ENCODE measurements around the gene FAM98B.

FAM98B gene

GRCh38 chr15:38508647-38509046 is 54.7 kb downstream of the FAM98B start:
- no peak for DNase-seq

GRCh38 chr15:38509152-38509551 is 55.2 kb downstream of the FAM98B start:
- DNase-seq: no peak

GRCh38 chr15:38512901-38513300 is 59.0 kb downstream of the FAM98B start:
- DNase-seq: no peak

GRCh38 chr15:38514601-38515000 is 60.7 kb downstream of the FAM98B start:
- DNase-seq: no peak

- no peak for DNase-seq
Observed at GRCh38 chr15:38516626-38517025, 62.7 kb downstream of the FAM98B start.

GRCh38 chr15:38517312-38517975 is 63.5 kb downstream of the FAM98B start:
- no peak for DNase-seq

- DNase-seq: no peak
Observed at GRCh38 chr15:38518084-38518483, 64.2 kb downstream of the FAM98B start.

GRCh38 chr15:38520035-38520434 is 66.1 kb downstream of the FAM98B start:
- no peak for DNase-seq

- DNase-seq: no peak
Observed at GRCh38 chr15:38521316-38521715, 67.4 kb downstream of the FAM98B start.

- no peak for DNase-seq
Observed at GRCh38 chr15:38522922-38523321, 69.0 kb downstream of the FAM98B start.

GRCh38 chr15:38524156-38524555 is 70.2 kb downstream of the FAM98B start:
- DNase-seq: no peak

GRCh38 chr15:38525489-38525888 is 71.6 kb downstream of the FAM98B start:
- no peak for DNase-seq

GRCh38 chr15:38526158-38526557 is 72.2 kb downstream of the FAM98B start:
- no peak for DNase-seq

GRCh38 chr15:38528294-38528693 is 74.4 kb downstream of the FAM98B start:
- no peak for DNase-seq

GRCh38 chr15:38530113-38530512 is 76.2 kb downstream of the FAM98B start:
- DNase-seq: no peak

- DNase-seq: no peak
Observed at GRCh38 chr15:38531509-38531908, 77.6 kb downstream of the FAM98B start.

GRCh38 chr15:38532728-38533127 is 78.8 kb downstream of the FAM98B start:
- no peak for DNase-seq

- DNase-seq: no peak
Observed at GRCh38 chr15:38533416-38533915, 79.5 kb downstream of the FAM98B start.

- DNase-seq: no peak
Observed at GRCh38 chr15:38533926-38534325, 80.0 kb downstream of the FAM98B start.

- DNase-seq: no peak
Observed at GRCh38 chr15:38534691-38535090, 80.8 kb downstream of the FAM98B start.

GRCh38 chr15:38535491-38536200 is 81.7 kb downstream of the FAM98B start:
- DNase-seq: no peak

GRCh38 chr15:38536201-38536676 is 82.3 kb downstream of the FAM98B start:
- DNase-seq: no peak
